Measurements from ENCODE around the gene RNASE9. TPM values are rescaled to one million over a fixed set of nuclear protein-coding genes. Genes with fewer than 3 reads are reported as not detected.

Gene RNASE9
- polyA plus RNA-seq, 2 of the 4 experiments (the other 2 are of a cell fraction), result not detected

DNA sequence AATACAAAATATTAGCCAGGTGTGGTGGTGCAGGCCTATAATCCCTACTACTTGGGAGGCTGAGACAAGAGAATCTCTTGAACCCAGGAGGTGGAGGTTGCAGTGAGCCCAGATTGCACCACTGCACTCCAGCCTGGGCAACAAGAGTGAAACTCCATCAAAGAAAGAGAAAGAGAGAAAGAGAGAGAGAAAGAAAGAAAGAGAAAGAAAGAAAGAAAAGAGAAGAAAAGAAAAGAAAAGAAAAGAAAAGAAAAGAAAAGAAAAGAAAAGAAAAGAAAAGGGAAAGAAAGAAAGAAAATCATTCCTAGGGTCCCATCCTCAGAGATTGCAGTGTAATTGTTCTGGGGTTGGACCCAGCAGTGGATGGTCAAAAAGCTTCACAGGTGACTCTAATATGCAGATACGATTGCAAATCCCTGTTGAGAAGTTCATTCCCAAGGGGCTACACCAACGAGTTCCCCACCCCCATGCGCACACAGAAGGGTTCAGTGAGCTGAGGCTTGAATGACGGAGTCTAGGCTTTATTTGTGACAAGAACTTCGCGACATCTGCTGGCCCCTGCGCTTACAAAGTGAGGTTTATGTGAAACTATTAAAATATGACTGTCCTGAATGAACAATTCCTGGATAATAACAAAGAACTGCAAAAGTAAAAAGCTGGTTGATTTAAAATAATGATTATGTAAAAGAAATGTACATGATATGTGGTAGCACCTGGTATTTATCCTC is 47.7 kb upstream of the RNASE9 start:
- 63% methylated on average over 7 of the region's 7 CpGs for whole genome bisulfite sequencing (ENCODE audit: missing lambda C conversion rate)
- H3K27ac ChIP-seq, result no peak overlapping the region
- no peak overlapping the region for H3K4me3 ChIP-seq
- no peaks in the 10 kb centered on the region for H3K9me3 ChIP-seq
- FAIRE-seq (no peak), ATAC-seq (no peak), DNase-seq (ENCODE audit: low read depth in 1 of 2, low spot score in 1 of 2) (no peak)
- peaks cover 22% of the 10 kb centered on the region for H3K4me1 ChIP-seq
- ChIA-PET POLR2A (no interaction called here), CTCF (interaction anchor here (0.6 to 7.1 kb wide), 32 partner anchors 8 to 495 kb away, joined by 3 to 67 read pairs (median 4); partner anchors contain the start of genes CCNB1IP1, RNASE11, RNASE4 and TEP1)
- H3K4me2 ChIP-seq, result peak overlapping the region; percentile 30; the same call in 1 of the 3 replicates
- TF ChIP-seq KDM5A (IDR thresholded peaks at IDR 0.05) (no peak), BCL3 (IDR thresholded peaks at IDR 0.05) (no peak), EHMT2 (IDR thresholded peaks at IDR 0.05; ENCODE audit: low read depth) (no peak)
- TF ChIP-seq, protein P1, sequence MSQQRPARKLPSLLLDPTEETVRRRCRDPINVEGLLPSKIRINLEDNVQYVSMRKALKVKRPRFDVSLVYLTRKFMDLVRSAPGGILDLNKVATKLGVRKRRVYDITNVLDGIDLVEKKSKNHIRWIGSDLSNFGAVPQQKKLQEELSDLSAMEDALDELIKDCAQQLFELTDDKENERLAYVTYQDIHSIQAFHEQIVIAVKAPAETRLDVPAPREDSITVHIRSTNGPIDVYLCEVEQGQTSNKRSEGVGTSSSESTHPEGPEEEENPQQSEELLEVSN (IDR thresholded peaks at IDR 0.05; ENCODE audit: borderline replicate concordance, low read depth), result no peak

- WGBS (ENCODE audit: missing lambda C conversion rate), result 72% methylated on average over 5 of the region's 5 CpGs
- no peak overlapping the region for H3K27ac ChIP-seq
- DNase-seq (ENCODE audit: low read depth in 1 of 2, low spot score in 1 of 2) (no peak), ATAC-seq (no peak), FAIRE-seq (no peak)
- no peaks in the 10 kb centered on the region for H3K9me3 ChIP-seq
- no peak overlapping the region for H3K4me3 ChIP-seq
- ChIA-PET CTCF (interaction anchor here (0.8 to 7.1 kb wide), 10 partner anchors 10 to 282 kb away, joined by 3 to 67 read pairs (median 5); partner anchors contain the start of genes CCNB1IP1 and PNP), POLR2A (interaction anchor here (1.1 kb wide), 1 partner anchor 138 kb away, joined by 4 read pairs; the partner anchor contains the start of gene PNP)
- peaks cover 19% of the 10 kb centered on the region for H3K4me1 ChIP-seq
- H3K4me2 ChIP-seq, result no peak overlapping the region
- TF ChIP-seq RARB (CRISPR knock-in tag; IDR thresholded peaks at IDR 0.05) (no peak), BCL3 (IDR thresholded peaks at IDR 0.05) (no peak), ATOH8 (CRISPR knock-in tag; IDR thresholded peaks at IDR 0.05; ENCODE audit: low read depth) (no peak), NR3C1 (IDR thresholded peaks at IDR 0.05) (no peak), CBX2 (IDR thresholded peaks at IDR 0.05; ENCODE audit: borderline replicate concordance, low read depth) (no peak), PHF8 (IDR thresholded peaks at IDR 0.05; ENCODE audit: borderline replicate concordance, low read depth) (no peak), FOSL2 (IDR thresholded peaks at IDR 0.05) (no peak), FOSL2 (CRISPR knock-in tag; IDR thresholded peaks at IDR 0.05) (no peak), BHLHE40 (IDR thresholded peaks at IDR 0.05; ENCODE audit: low read depth, low read length) (no peak), RAD21 (conservative IDR thresholded peaks at IDR 0.05 in 1 of 2, IDR thresholded peaks at IDR 0.05 in 1 of 2) (no peak), MAX (IDR thresholded peaks at IDR 0.05) (no peak), HDAC2 (IDR thresholded peaks at IDR 0.05) (no peak), ZFP36 (IDR thresholded peaks at IDR 0.05; ENCODE audit: borderline replicate concordance, partially characterized antibody) (no peak), CHD2 (IDR thresholded peaks at IDR 0.05; ENCODE audit: low read length, partially characterized antibody) (no peak), CBX8 (IDR thresholded peaks at IDR 0.05) (no peak), RCOR1 (IDR thresholded peaks at IDR 0.05; ENCODE audit: low read depth, low read length) (no peak), KDM1A (IDR thresholded peaks at IDR 0.05; ENCODE audit: low read depth) (no peak), CHD4 (IDR thresholded peaks at IDR 0.05; ENCODE audit: borderline replicate concordance) (no peak), MAZ (IDR thresholded peaks at IDR 0.05; ENCODE audit: borderline replicate concordance, low read depth, low read length) (no peak)
- TF ChIP-seq, protein P2, sequence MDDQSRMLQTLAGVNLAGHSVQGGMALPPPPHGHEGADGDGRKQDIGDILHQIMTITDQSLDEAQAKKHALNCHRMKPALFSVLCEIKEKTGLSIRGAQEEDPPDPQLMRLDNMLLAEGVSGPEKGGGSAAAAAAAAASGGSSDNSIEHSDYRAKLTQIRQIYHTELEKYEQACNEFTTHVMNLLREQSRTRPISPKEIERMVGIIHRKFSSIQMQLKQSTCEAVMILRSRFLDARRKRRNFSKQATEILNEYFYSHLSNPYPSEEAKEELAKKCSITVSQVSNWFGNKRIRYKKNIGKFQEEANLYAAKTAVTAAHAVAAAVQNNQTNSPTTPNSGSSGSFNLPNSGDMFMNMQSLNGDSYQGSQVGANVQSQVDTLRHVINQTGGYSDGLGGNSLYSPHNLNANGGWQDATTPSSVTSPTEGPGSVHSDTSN (IDR thresholded peaks at IDR 0.05), result no peak
- TF ChIP-seq, protein P3, sequence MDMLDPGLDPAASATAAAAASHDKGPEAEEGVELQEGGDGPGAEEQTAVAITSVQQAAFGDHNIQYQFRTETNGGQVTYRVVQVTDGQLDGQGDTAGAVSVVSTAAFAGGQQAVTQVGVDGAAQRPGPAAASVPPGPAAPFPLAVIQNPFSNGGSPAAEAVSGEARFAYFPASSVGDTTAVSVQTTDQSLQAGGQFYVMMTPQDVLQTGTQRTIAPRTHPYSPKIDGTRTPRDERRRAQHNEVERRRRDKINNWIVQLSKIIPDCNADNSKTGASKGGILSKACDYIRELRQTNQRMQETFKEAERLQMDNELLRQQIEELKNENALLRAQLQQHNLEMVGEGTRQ (IDR thresholded peaks at IDR 0.05), result no peak
These were observed 46.8 kb upstream of the RNASE9 start for GRCh38 chr14:20607617-20608016.
